HUES48 (cell line): ENCODE results near the gene TCTN1.

Experiments
- H3K27ac ChIP-seq: one replicate; pipeline ENCODE4 v1.7.0; 2013; ENCODE audit warnings: low read depth, low read length, inconsistent platforms
- H3K27me3 ChIP-seq: 2 replicates; pipeline ENCODE4 v1.6.1; 2013; ENCODE audit warnings: mild to moderate bottlenecking, low read length; ENCODE audit not compliant: control insufficient read depth, insufficient read depth
- H3K36me3 ChIP-seq: 2 replicates; pipeline ENCODE4 v1.6.1; 2013; ENCODE audit warnings: low read length; ENCODE audit not compliant: control insufficient read depth, insufficient read depth
- H3K4me1 ChIP-seq: 2 replicates; pipeline ENCODE4 v1.6.1; 2013; ENCODE audit warnings: mild to moderate bottlenecking, low read length; ENCODE audit not compliant: control insufficient read depth, insufficient read depth
- H3K4me3 ChIP-seq: 2 replicates; pipeline ENCODE4 v1.5.1; 2013; ENCODE audit warnings: mild to moderate bottlenecking, low read depth, low read length
- H3K9ac ChIP-seq: 2 replicates; pipeline ENCODE4 v1.6.1; 2013; ENCODE audit warnings: mild to moderate bottlenecking, low read depth, low read length, moderate library complexity
- H3K9me3 ChIP-seq: 2 replicates; pipeline ENCODE4 v1.6.1; 2013; ENCODE audit warnings: low read length; ENCODE audit not compliant: control insufficient read depth, insufficient read depth

Gene TCTN1

DNA sequence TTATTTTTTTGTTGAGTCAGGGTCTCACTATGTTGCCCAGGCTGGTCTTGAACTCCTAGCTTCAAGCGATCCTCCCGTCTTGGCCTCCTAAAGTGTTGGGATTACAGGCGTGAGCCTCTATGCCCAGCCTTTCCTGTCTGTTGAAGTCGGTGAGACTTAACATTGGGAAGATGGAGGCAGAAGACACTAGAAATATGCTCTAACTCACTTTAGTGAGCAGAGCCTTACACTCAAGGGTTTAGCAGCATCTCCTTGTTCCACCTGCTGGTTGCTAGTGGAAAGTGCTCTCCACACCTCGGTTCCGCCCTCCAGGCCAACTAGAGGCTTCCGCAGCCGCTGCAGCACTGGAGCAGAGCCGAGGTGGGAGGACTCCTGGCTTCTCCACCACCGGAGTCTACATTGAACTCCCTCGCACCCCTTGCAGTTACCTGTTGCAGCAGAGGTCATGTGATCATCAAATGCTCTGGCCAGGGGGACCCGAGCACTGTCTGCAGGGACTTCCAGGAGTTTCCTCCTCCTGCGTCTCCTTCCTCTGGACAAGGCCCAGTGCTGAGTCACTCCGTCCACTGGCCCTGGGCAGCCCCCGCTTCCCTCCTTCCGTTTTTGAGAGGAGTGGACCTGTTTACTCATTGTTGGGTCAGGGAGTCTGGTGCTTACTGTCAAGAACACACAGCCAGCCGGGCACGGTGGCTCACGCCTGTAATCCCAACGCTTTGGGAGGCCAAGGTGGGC, 84.4 kb downstream of the TCTN1 start:
- Histone ChIP-seq H3K9ac (no peak overlapping the region), H3K4me3 (no peak overlapping the region), H3K27me3 (no peaks in the 10 kb centered on the region), H3K27ac (no peak overlapping the region), H3K36me3 (no peaks in the 10 kb centered on the region), H3K4me1 (no peaks in the 10 kb centered on the region), H3K9me3 (no peaks in the 10 kb centered on the region)
